ENCODE measurements around the gene MORC3. TPM values are rescaled to one million over a fixed set of nuclear protein-coding genes. Genes with fewer than 3 reads are reported as not detected.

MORC3 gene
- total and polyA plus RNA-seq, 9 of the 15 experiments (the other 6 are each of a cell fraction or from before 2014, with no cell fraction given): 12.7 to 53.7 (median 36.0) TPM

GRCh38 chr21:36297938-36298572 is 21.9 kb upstream of the MORC3 start (continued):
- TF ChIP-seq CEBPG (CRISPR knock-in tag; IDR thresholded peaks at IDR 0.05): no peak
- no peak for TF ChIP-seq CEBPG (tag; conservative IDR thresholded peaks at IDR 0.05 in 1 of 2, IDR thresholded peaks at IDR 0.05 in 1 of 2)
- TF ChIP-seq GTF2B (IDR thresholded peaks at IDR 0.05; ENCODE audit: extremely low read depth, insufficient read length): no peak
- peak in 1 of 2 experiments; percentile 59; a peak in 1 of 4 replicates for TF ChIP-seq ZNF639 (CRISPR knock-in tag; conservative IDR thresholded peaks at IDR 0.05 in 1 of 2, IDR thresholded peaks at IDR 0.05 in 1 of 2)
- TF ChIP-seq SUPT5H (IDR thresholded peaks at IDR 0.05): peak; percentile 53; the same call in 1 of the 2 replicates
- no peak for TF ChIP-seq BMI1 (IDR thresholded peaks at IDR 0.05; ENCODE audit: low read length)
- no peak for TF ChIP-seq ZBTB9 (CRISPR knock-in tag; IDR thresholded peaks at IDR 0.05)
- TF ChIP-seq GATAD2A (IDR thresholded peaks at IDR 0.05): no peak
- TF ChIP-seq ERF (CRISPR knock-in tag; IDR thresholded peaks at IDR 0.05): no peak
- TF ChIP-seq NEUROD1 (IDR thresholded peaks at IDR 0.05; ENCODE audit: borderline replicate concordance, low read depth, low read length, partially characterized antibody): no peak
- no peak for TF ChIP-seq RB1 (IDR thresholded peaks at IDR 0.05; ENCODE audit: low read depth)
- no peak for TF ChIP-seq ZNF12 (CRISPR knock-in tag; IDR thresholded peaks at IDR 0.05)
- no peak; the same call in 1 of the 2 replicates for TF ChIP-seq HOMEZ (CRISPR knock-in tag; IDR thresholded peaks at IDR 0.05)
- TF ChIP-seq RBM34 (IDR thresholded peaks at IDR 0.05; ENCODE audit: borderline replicate concordance, insufficient read depth, low read length): no peak
- no peak for TF ChIP-seq MLLT1 (IDR thresholded peaks at IDR 0.05)
- TF ChIP-seq ZNF143 (CRISPR knock-in tag; IDR thresholded peaks at IDR 0.05): no peak
- no peak for TF ChIP-seq HNRNPUL1 (IDR thresholded peaks at IDR 0.05; ENCODE audit: low read length)
- no peak for TF ChIP-seq ZNF197 (CRISPR knock-in tag; IDR thresholded peaks at IDR 0.05; ENCODE audit: low read depth)
